SK-N-SH treated with all-trans-retinoic acid at 6 μM for 48 hours (cell line): ENCODE measurements around the gene SHANK2.

Source experiments
- CSDC2 ChIP-seq: fragments of 250-450 bp; sonication (Bioruptor Pico); IDR thresholded peaks from 2 replicates; pipeline ENCODE4 v1.5.0; 2020; ENCODE audit warnings: mild to moderate bottlenecking, moderate library complexity
- GLIS3 ChIP-seq: fragments of 250-450 bp; sonication (Bioruptor Pico); IDR thresholded peaks from 2 replicates; pipeline ENCODE4 v1.5.0; 2020; ENCODE audit warnings: mild to moderate bottlenecking, moderate library complexity
- RARB ChIP-seq: fragments of 250-450 bp; sonication (Bioruptor Pico); IDR thresholded peaks from 2 replicates; pipeline ENCODE4 v1.8.0; 2021; ENCODE audit warnings: mild to moderate bottlenecking, moderate library complexity
- SNAI2 ChIP-seq: fragments of 250-450 bp; sonication (Bioruptor Pico); IDR thresholded peaks from 2 replicates; pipeline ENCODE4 v1.5.0; 2020; ENCODE audit warnings: mild to moderate bottlenecking, moderate library complexity
- ZFP3 ChIP-seq: fragments of 250-450 bp; sonication (Bioruptor Pico); IDR thresholded peaks from 2 replicates; pipeline ENCODE4 v1.5.0; 2020; ENCODE audit warnings: mild to moderate bottlenecking, moderate library complexity
- ZFP30 ChIP-seq: fragments of 450-650 bp; formaldehyde crosslinking; IDR thresholded peaks from 2 replicates; pipeline ENCODE4 v1.5.0; 2022; ENCODE audit warnings: mild to moderate bottlenecking, moderate library complexity

GRCh38 chr11:71209181-71209580, 43.2 kb downstream of the SHANK2 start:
- TF ChIP-seq ZFP3 (CRISPR knock-in tag) (no peak), ZFP30 (CRISPR knock-in tag) (no peak), SNAI2 (CRISPR knock-in tag) (no peak), GLIS3 (CRISPR knock-in tag) (no peak), CSDC2 (CRISPR knock-in tag) (no peak), RARB (CRISPR knock-in tag) (no peak)
